Astrocyte of the cerebellum (primary cell): ENCODE measurements around the gene JAML.
A peak's percentile ranks its signal among the peaks of the same experiment; 100 is the strongest.

ENCODE experiments used
- DNase-seq: peaks from one replicate; pipeline ENCODE4 v3.0.0-alpha.2; 2011; ENCODE audit warnings: low read depth
- H3K4me3 ChIP-seq: 2 replicates; pipeline ENCODE4 v1.5.1; 2011; ENCODE audit warnings: mild to moderate bottlenecking, low read depth, low read length, moderate library complexity
- CTCF ChIP-seq: IDR thresholded peaks from 2 replicates; pipeline ENCODE4 v1.5.1; 2012; ENCODE audit warnings: low read length, low read depth, moderate library complexity, mild to moderate bottlenecking; ENCODE audit errors: missing control alignments
- in situ Hi-C: cut with HindIII; loops from 2 replicates; pipeline ENCODE4 v1.10.0; 2017; ENCODE audit warnings: low sequenced_read_pairs

The JAML gene

DNA sequence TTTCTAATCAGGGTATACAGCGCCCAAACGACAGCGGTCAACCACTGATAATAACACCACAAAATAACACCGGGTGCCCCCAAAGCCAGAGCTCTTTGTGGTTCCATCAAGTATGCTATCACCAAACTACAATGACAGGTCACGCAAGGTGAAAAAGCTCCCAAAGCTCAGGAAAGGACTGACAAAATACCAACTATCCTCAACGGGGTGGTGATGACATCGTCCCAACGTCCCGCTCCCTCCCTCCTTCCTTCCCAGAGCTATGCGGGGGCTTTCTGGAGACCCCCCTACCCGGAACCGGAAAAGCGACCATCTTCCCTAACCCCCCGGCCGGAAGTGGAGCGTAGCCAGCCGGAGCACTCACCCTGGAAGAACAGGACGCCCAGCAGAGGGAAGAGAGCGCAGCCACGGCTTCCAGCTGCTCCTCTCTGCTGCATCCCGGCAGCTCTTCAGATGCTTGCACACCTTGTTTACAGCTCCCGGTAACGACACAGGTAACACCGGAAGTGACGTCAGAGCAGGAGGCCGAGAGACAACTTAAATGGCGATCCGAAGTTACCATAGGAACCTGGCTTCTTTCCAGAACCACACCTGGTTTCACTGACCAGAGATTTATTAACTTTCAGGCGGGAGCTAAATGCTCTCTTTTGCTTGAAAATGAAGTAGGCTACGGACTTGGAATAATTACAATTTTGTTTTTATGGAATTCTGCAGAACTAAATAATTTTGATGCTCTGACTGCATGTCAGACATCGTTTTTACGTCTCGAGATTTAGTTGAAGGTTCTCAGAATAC lies 27.2 kb upstream of the JAML start, which contains the start of gene MPZL3:
MPZL3 (minus strand) TSS at position 508 of the 795 bp plus-strand sequence; CDS start at position 437, 71 bp downstream.
- in situ Hi-C loops, result no loop called here
- no peak for TF ChIP-seq CTCF
- peak within 1 kb of the TSS; percentile 78 for H3K4me3 ChIP-seq
- peak; percentile 18 for DNase-seq

DNA sequence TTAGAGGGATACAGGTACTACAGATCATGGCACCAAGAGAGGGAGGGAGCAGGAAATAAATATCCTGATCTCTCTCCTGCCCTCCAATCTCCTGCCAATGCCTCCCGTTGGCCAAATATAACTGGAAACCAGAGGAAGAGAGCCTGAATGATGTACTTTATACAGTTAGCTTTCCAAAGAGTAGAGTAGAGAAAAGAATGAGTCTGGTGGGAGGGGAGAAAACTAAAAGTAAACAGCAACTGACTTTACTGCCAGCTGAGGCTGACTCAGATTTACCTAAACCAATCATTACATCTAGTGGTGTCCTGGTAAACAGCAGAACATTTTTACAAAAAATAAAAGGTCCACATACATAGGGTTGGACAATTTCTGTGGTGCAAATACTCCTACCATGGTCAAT lies 22.2 kb upstream of the JAML start:
- in situ Hi-C loops, result no loop called here
- no peak overlapping the region for H3K4me3 ChIP-seq
- no peak for DNase-seq
- no peak for TF ChIP-seq CTCF

GRCh38 chr11:118245936-118246562 lies 21.2 kb upstream of the JAML start:
- no peak for DNase-seq
- no peak for TF ChIP-seq CTCF
- no peak overlapping the region for H3K4me3 ChIP-seq
- in situ Hi-C loops, result no loop called here

DNA sequence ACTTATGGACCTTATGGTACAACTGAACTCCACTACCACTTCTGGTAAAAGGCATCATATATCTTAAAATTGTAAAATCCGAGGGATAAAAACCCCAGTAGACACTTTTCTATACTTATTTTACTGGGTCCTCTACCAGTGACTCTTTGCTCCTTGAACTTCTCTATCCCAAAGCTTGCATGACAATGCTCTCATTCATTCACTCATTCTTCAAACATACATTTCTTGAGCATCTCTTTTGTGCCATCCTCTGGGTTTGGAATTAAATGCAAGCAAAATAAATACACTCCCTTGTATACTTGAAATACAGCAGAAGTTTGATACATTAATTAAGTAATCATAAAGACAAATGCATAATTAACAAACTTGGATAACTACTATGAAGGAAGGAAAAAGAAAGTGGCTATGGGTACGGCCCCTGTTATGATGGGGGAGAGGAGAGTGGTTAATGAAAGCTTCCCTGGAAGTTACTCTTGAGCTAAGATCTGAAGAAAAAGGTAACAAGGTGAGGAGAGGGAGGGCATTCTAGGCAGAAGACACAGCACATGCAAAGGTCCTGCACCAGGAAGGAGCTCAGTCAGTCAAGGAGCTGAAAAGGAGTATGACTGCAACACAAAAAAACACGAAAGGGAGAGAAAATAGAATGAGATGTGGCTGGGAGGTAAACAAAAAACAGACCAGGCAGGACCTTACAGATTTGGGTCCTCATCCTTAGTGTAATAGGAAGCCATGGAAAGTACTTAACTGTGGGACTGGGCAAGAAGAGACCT lies 19.4 kb upstream of the JAML start:
- TF ChIP-seq CTCF, result no peak
- in situ Hi-C loops, result loop anchor here (5.0 kb wide), 1 partner anchor 97 kb away; no protein-coding TSS in a partner anchor
- DNase-seq, result no peak
- no peak overlapping the region for H3K4me3 ChIP-seq

DNA sequence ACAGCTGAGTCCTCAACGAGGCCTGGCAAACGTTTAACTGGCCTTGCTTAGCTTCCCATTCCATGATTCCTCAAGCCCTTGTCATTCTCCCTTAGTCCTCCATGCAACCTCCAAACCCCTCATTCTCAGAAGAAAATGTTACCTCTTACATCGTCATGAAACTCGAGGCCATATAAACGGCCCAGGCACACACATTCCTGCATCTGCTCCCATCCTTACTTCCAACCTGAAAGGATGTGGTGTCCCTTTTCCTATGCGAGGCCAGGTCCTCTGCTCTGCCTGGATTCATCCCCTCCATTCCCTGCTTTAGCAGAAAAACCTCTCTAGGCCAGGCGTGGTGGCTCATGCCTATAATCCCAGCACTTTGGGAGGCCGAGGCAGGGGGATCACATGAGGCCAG lies 18.4 kb upstream of the JAML start:
- TF ChIP-seq CTCF, result no peak
- in situ Hi-C loops, result loop anchor here (5.0 kb wide), 1 partner anchor 96 kb away; no protein-coding TSS in a partner anchor
- no peak for DNase-seq
- no peak overlapping the region for H3K4me3 ChIP-seq

DNA sequence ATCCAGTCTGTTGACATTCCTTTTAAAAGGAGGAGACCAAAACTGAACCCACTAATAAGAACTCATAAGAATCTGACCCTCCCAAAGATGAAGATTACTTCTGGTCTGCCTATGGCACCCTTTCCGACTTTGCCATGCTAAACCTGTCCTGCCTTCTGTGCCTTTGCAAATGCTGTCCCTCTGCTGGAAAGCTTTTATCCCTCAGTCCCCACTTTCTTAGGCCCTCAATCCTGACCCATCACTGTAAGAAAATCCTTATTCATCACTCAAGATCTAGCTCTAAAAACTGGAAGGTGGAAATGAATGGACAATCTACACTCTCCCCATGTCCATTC lies 16.9 kb upstream of the JAML start:
- H3K4me3 ChIP-seq, result no peak overlapping the region
- no peak for DNase-seq
- TF ChIP-seq CTCF, result no peak
- in situ Hi-C loops, result loop anchor here (5.0 kb wide), 1 partner anchor 94 kb away; no protein-coding TSS in a partner anchor
